Measurements from ENCODE around the gene LGALS8. TPM values are rescaled to one million over a fixed set of nuclear protein-coding genes. Genes with fewer than 3 reads are reported as not detected.
A peak's percentile ranks its signal among the peaks of the same experiment; 100 is the strongest.
"Not testable (repeated sequence)": the region's sequence is repeated elsewhere in the genome, so short reads cannot be mapped to it uniquely, and the experiment has no call there.

Gene LGALS8
- total RNA-seq, 1 donor from 2014 or later = 94.5 TPM

- peak overlapping the region; percentile 20 for H3K27ac Mint-ChIP-seq (ENCODE audit: unreplicated experiment)
- H3K9me3 Mint-ChIP-seq (ENCODE audit: unreplicated experiment) = no peaks in the 10 kb centered on the region
- H3K27me3 Mint-ChIP-seq (ENCODE audit: unreplicated experiment) = no peaks in the 10 kb centered on the region
- TF ChIP-seq CTCF (IDR thresholded peaks at IDR 0.05; ENCODE audit: unreplicated experiment) = no peak
- H3K36me3 Mint-ChIP-seq (ENCODE audit: low read depth, unreplicated experiment) = peaks cover 37% of the 10 kb centered on the region
- no peak for DNase-seq (ENCODE audit: low spot score)
- H3K4me3 Mint-ChIP-seq (ENCODE audit: unreplicated experiment) = no peak overlapping the region
- H3K4me1 Mint-ChIP-seq (ENCODE audit: unreplicated experiment) = no peaks in the 10 kb centered on the region
These were observed 41.7 kb downstream of the LGALS8 start for GRCh38 chr1:236565530-236565929.

- no peaks in the 10 kb centered on the region for H3K4me1 Mint-ChIP-seq (ENCODE audit: unreplicated experiment)
- peak overlapping the region; percentile 3 for H3K27ac Mint-ChIP-seq (ENCODE audit: unreplicated experiment)
- DNase-seq (ENCODE audit: low spot score) = no peak
- H3K4me3 Mint-ChIP-seq (ENCODE audit: unreplicated experiment) = no peak overlapping the region
- TF ChIP-seq CTCF (IDR thresholded peaks at IDR 0.05; ENCODE audit: unreplicated experiment) = no peak
- H3K36me3 Mint-ChIP-seq (ENCODE audit: low read depth, unreplicated experiment) = peaks cover 40% of the 10 kb centered on the region
- H3K27me3 Mint-ChIP-seq (ENCODE audit: unreplicated experiment) = no peaks in the 10 kb centered on the region
- no peaks in the 10 kb centered on the region for H3K9me3 Mint-ChIP-seq (ENCODE audit: unreplicated experiment)
These were observed 44.6 kb downstream of the LGALS8 start for GRCh38 chr1:236568285-236568894.

GRCh38 chr1:236575523-236575922 is 51.7 kb downstream of the LGALS8 start:
- H3K4me1 Mint-ChIP-seq (ENCODE audit: unreplicated experiment) = no peaks in the 10 kb centered on the region
- TF ChIP-seq CTCF (IDR thresholded peaks at IDR 0.05; ENCODE audit: unreplicated experiment) = no peak
- no peaks in the 10 kb centered on the region for H3K9me3 Mint-ChIP-seq (ENCODE audit: unreplicated experiment)
- no peak overlapping the region for H3K27ac Mint-ChIP-seq (ENCODE audit: unreplicated experiment)
- H3K27me3 Mint-ChIP-seq (ENCODE audit: unreplicated experiment) = no peaks in the 10 kb centered on the region
- no peak for DNase-seq (ENCODE audit: low spot score)
- no peak overlapping the region for H3K4me3 Mint-ChIP-seq (ENCODE audit: unreplicated experiment)
- peaks cover 10% of the 10 kb centered on the region for H3K36me3 Mint-ChIP-seq (ENCODE audit: low read depth, unreplicated experiment)

- H3K4me1 Mint-ChIP-seq (ENCODE audit: unreplicated experiment) = no peaks in the 10 kb centered on the region
- H3K36me3 Mint-ChIP-seq (ENCODE audit: low read depth, unreplicated experiment) = peaks cover 10% of the 10 kb centered on the region
- H3K9me3 Mint-ChIP-seq (ENCODE audit: unreplicated experiment) = no peaks in the 10 kb centered on the region
- no peaks in the 10 kb centered on the region for H3K27me3 Mint-ChIP-seq (ENCODE audit: unreplicated experiment)
- DNase-seq (ENCODE audit: low spot score) = no peak
- TF ChIP-seq CTCF (IDR thresholded peaks at IDR 0.05; ENCODE audit: unreplicated experiment) = no peak
- no peak overlapping the region for H3K27ac Mint-ChIP-seq (ENCODE audit: unreplicated experiment)
- no peak overlapping the region for H3K4me3 Mint-ChIP-seq (ENCODE audit: unreplicated experiment)
These were observed 52.2 kb downstream of the LGALS8 start for GRCh38 chr1:236576004-236576403.

GRCh38 chr1:236577041-236577440 is 53.3 kb downstream of the LGALS8 start:
- H3K27me3 Mint-ChIP-seq (ENCODE audit: unreplicated experiment); H3K9me3 Mint-ChIP-seq (ENCODE audit: unreplicated experiment); H3K27ac Mint-ChIP-seq (ENCODE audit: unreplicated experiment); H3K4me3 Mint-ChIP-seq (ENCODE audit: unreplicated experiment); DNase-seq (ENCODE audit: low spot score); H3K4me1 Mint-ChIP-seq (ENCODE audit: unreplicated experiment): not testable (repeated sequence)
- peaks cover 17% of the 10 kb centered on the region for H3K36me3 Mint-ChIP-seq (ENCODE audit: low read depth, unreplicated experiment)
